ENCODE measurements around the gene ETV6.

DNA sequence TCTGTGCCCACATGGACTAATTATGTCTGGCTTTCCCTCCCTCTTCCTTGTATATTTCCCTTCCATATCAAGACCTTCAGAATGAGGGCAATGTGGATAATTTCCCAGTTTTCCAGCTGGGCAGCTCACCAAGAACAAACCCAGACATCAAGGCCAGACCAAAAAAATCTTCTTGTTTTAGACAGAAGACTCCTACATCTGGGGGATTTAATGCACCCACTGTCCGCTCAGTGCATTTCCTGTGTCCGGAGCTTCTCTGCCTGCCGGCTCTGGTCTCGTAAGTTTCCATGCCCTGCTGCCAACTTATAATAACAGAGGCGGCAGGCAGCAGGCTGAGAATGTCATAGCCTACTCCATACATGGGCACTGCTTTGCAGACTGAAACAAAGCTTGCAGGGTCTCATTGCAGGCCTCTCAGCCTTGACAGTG lies 214.0 kb downstream of the ETV6 start:
- TF ChIP-seq DIDO1 (tag; IDR thresholded peaks at IDR 0.05; ENCODE audit: low read depth) (no peak), EZH2 (IDR thresholded peaks at IDR 0.05; ENCODE audit: borderline replicate concordance, low read depth, low read length) (no peak), POLR2AphosphoS5 (IDR thresholded peaks at IDR 0.05; ENCODE audit: control insufficient read depth, insufficient read depth, low read depth, low read length) (no peak), SREBF1 (IDR thresholded peaks at IDR 0.05; ENCODE audit: borderline replicate concordance, low read depth, low read length) (no peak), ZNF436 (CRISPR knock-in tag; IDR thresholded peaks at IDR 0.05) (no peak), UBTF (IDR thresholded peaks at IDR 0.05; ENCODE audit: borderline replicate concordance in 1 of 2, low read depth in 2 of 2, low read length in 2 of 2) (no peak), TOE1 (IDR thresholded peaks at IDR 0.05; ENCODE audit: borderline replicate concordance) (no peak), TOE1 (CRISPR knock-in tag; IDR thresholded peaks at IDR 0.05; ENCODE audit: borderline replicate concordance, low read depth) (no peak), ZC3H4 (CRISPR knock-in tag; IDR thresholded peaks at IDR 0.05; ENCODE audit: borderline replicate concordance) (no peak), MAFG (tag; conservative IDR thresholded peaks at IDR 0.05) (no peak), DDX20 (tag; IDR thresholded peaks at IDR 0.05; ENCODE audit: low read depth) (no peak)
- TF ChIP-seq, protein P1, sequence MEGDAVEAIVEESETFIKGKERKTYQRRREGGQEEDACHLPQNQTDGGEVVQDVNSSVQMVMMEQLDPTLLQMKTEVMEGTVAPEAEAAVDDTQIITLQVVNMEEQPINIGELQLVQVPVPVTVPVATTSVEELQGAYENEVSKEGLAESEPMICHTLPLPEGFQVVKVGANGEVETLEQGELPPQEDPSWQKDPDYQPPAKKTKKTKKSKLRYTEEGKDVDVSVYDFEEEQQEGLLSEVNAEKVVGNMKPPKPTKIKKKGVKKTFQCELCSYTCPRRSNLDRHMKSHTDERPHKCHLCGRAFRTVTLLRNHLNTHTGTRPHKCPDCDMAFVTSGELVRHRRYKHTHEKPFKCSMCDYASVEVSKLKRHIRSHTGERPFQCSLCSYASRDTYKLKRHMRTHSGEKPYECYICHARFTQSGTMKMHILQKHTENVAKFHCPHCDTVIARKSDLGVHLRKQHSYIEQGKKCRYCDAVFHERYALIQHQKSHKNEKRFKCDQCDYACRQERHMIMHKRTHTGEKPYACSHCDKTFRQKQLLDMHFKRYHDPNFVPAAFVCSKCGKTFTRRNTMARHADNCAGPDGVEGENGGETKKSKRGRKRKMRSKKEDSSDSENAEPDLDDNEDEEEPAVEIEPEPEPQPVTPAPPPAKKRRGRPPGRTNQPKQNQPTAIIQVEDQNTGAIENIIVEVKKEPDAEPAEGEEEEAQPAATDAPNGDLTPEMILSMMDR (IDR thresholded peaks at IDR 0.05 in 2 of 3, conservative IDR thresholded peaks at IDR 0.05 in 1 of 3; ENCODE audit: insufficient read depth in 2 of 3, low read depth in 1 of 3, low read length in 3 of 3) = no peak
- TF ChIP-seq, protein P2, sequence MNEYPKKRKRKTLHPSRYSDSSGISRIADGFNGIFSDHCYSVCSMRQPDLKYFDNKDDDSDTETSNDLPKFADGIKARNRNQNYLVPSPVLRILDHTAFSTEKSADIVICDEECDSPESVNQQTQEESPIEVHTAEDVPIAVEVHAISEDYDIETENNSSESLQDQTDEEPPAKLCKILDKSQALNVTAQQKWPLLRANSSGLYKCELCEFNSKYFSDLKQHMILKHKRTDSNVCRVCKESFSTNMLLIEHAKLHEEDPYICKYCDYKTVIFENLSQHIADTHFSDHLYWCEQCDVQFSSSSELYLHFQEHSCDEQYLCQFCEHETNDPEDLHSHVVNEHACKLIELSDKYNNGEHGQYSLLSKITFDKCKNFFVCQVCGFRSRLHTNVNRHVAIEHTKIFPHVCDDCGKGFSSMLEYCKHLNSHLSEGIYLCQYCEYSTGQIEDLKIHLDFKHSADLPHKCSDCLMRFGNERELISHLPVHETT (CRISPR knock-in tag; conservative IDR thresholded peaks at IDR 0.05 in 1 of 2, IDR thresholded peaks at IDR 0.05 in 1 of 2) = no peak
- TF ChIP-seq, protein P3, sequence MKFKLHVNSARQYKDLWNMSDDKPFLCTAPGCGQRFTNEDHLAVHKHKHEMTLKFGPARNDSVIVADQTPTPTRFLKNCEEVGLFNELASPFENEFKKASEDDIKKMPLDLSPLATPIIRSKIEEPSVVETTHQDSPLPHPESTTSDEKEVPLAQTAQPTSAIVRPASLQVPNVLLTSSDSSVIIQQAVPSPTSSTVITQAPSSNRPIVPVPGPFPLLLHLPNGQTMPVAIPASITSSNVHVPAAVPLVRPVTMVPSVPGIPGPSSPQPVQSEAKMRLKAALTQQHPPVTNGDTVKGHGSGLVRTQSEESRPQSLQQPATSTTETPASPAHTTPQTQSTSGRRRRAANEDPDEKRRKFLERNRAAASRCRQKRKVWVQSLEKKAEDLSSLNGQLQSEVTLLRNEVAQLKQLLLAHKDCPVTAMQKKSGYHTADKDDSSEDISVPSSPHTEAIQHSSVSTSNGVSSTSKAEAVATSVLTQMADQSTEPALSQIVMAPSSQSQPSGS (CRISPR knock-in tag; IDR thresholded peaks at IDR 0.05) = no peak
